HepG2 (cell line): ENCODE data around the gene CNTN4. TPM values are rescaled to one million over a fixed set of nuclear protein-coding genes. Genes with fewer than 3 reads are reported as not detected.

ENCODE experiments used
- ATAC-seq: fragments of 200-7000 bp; cut with Tn5 transposase; 3 replicates; pipeline ENCODE4 v1.9.1; 2020; ENCODE audit warnings: mild to moderate bottlenecking, moderate library complexity
- BruUV-seq: library from RNA; stranded (reverse); fragments of 400-500 nt; replicated peaks from 2 replicates; lab custom pipeline; 2021; lab: Mats Ljungman, UMichigan
- CTCF ChIA-PET: fragments of 300-600 bp; formaldehyde crosslinking; extraction: SDS; loops from one replicate; lab custom pipeline; 2021; ENCODE audit warnings: low total read pairs, inconsistent platforms, low intra/inter-chr PET ratio; lab: Yijun Ruan, JAX
- POLR2A ChIA-PET: fragments of 350-600 bp; sonication (Branson Sonifier 250); formaldehyde crosslinking; loops from one replicate; lab custom pipeline; 2020; ENCODE audit warnings: antibody characterized with exemption, inconsistent platforms; lab: Yijun Ruan, JAX
- DNase-seq: peaks from one replicate; pipeline ENCODE4 v3.0.0-alpha.2; 2015; ENCODE audit warnings: low spot score
- FAIRE-seq: peaks from 3 replicates; lab custom pipeline; 2011; peaks lifted over from hg19 to GRCh38; lab: Jason Lieb, UNC
- H2AFZ ChIP-seq: one replicate; pipeline ENCODE4 v1.6.1; 2011; ENCODE audit warnings: low read length, inconsistent platforms
- H3K27ac ChIP-seq: fragments of 300-600 bp; 3 replicates; pipeline ENCODE4 v1.8.0; 2011; ENCODE audit warnings: mixed run types, mild to moderate bottlenecking, mixed read lengths, low read length, inconsistent platforms; ENCODE audit not compliant: insufficient read depth; ENCODE audit errors: extremely low read length
- H3K27me3 ChIP-seq, 2 experiments: fragments of 200-600 bp in 1 of 2; 2 replicates in 1 of 2; 3 replicates in 1 of 2; pipeline versions ENCODE4 v1.6.0 to v1.8.0; 2011; ENCODE audit warnings: low read length in 2 of 2, mild to moderate bottlenecking in 2 of 2, moderate library complexity in 2 of 2, inconsistent platforms in 1 of 2; ENCODE audit not compliant: insufficient read depth in 2 of 2, control insufficient read depth in 1 of 2
- H3K36me3 ChIP-seq, 2 experiments: fragments of 200-600 bp in 1 of 2; replicated peaks in 1 of 2; 2 replicates in 1 of 2; 3 replicates in 1 of 2; pipeline versions ENCODE4 v1.5.1 to v1.8.0; 2011; ENCODE audit warnings: low read length in 2 of 2, inconsistent platforms in 1 of 2; ENCODE audit not compliant: insufficient read depth in 2 of 2, control insufficient read depth in 1 of 2
- H3K4me1 ChIP-seq: 2 replicates; pipeline ENCODE4 v1.5.1; 2012; ENCODE audit warnings: low read length, inconsistent platforms; ENCODE audit not compliant: insufficient read depth
- H3K4me2 ChIP-seq: 2 replicates; pipeline ENCODE4 v1.6.0; 2011; ENCODE audit warnings: low read depth, low read length, inconsistent platforms
- H3K4me3 ChIP-seq, 3 experiments: fragments of 200-600 bp in 1 of 3; sonication (generic), shearing (Covaris generic) in 1 of 3; replicated peaks in 1 of 3; 2 replicates each; pipeline ENCODE4 v1.5.1; 2011 to 2016; ENCODE audit warnings: low read length in 3 of 3, inconsistent platforms in 2 of 3, low read depth in 2 of 3, mild to moderate bottlenecking in 2 of 3, control low read depth in 1 of 3, mixed read lengths in 1 of 3; ENCODE audit not compliant: insufficient read depth in 1 of 3
- H3K79me2 ChIP-seq: one replicate; pipeline ENCODE4 v1.6.1; 2011; ENCODE audit warnings: low read length, inconsistent platforms; ENCODE audit not compliant: insufficient read depth
- H3K9ac ChIP-seq: 2 replicates; pipeline ENCODE4 v1.6.0; 2011; ENCODE audit warnings: mild to moderate bottlenecking, low read depth, low read length, inconsistent platforms; ENCODE audit not compliant: insufficient read depth
- H3K9me3 ChIP-seq: 2 replicates; pipeline ENCODE4 v1.5.1; 2012; ENCODE audit warnings: mild to moderate bottlenecking, low read length
- H4K20me1 ChIP-seq: 2 replicates; pipeline ENCODE4 v1.6.0; 2011; ENCODE audit warnings: inconsistent platforms, mild to moderate bottlenecking, low read length, moderate library complexity; ENCODE audit not compliant: insufficient read depth
- AHR ChIP-seq: IDR thresholded peaks from 2 replicates; pipeline ENCODE4 v1.6.1; 2018; ENCODE audit warnings: missing genetic modification reagents, missing compliant biosample characterization
- E2F5 ChIP-seq: sonication (generic); formaldehyde crosslinking; conservative IDR thresholded peaks from 2 replicates; pipeline ENCODE4 v1.4.0; 2020; ENCODE audit warnings: missing genetic modification reagents
- HNF4A ChIP-seq: sonication (generic); formaldehyde crosslinking; IDR thresholded peaks from 2 replicates; pipeline ENCODE4 v1.4.0; 2020; ENCODE audit warnings: missing genetic modification reagents
- MIER2 ChIP-seq: IDR thresholded peaks from 2 replicates; pipeline ENCODE4 v1.6.1; 2016; ENCODE audit warnings: missing biosample characterization, missing genetic modification reagents
- SMAD1 ChIP-seq: sonication (generic); formaldehyde crosslinking; IDR thresholded peaks from 2 replicates; pipeline ENCODE4 v1.4.0; 2020; ENCODE audit warnings: missing genetic modification reagents, low read depth, mild to moderate bottlenecking, borderline replicate concordance
- SRSF9 ChIP-seq: fragments of 200-400 bp; formaldehyde crosslinking; IDR thresholded peaks from 2 replicates; pipeline ENCODE4 v1.6.1; 2018; ENCODE audit warnings: borderline replicate concordance, mild to moderate bottlenecking, low read depth, low read length; ENCODE audit not compliant: insufficient read depth, poor library complexity, severe bottlenecking
- STAT5B ChIP-seq: sonication (generic); formaldehyde crosslinking; IDR thresholded peaks from 2 replicates; pipeline ENCODE4 v1.4.0; 2020; ENCODE audit warnings: missing genetic modification reagents
- TCF7L2 ChIP-seq: IDR thresholded peaks from 2 replicates; pipeline ENCODE4 v1.6.1; 2011; ENCODE audit warnings: mild to moderate bottlenecking, low read depth, low read length, moderate library complexity
- ZFAT ChIP-seq: sonication (generic); formaldehyde crosslinking; conservative IDR thresholded peaks from 2 replicates; pipeline ENCODE4 v1.8.1; 2023; ENCODE audit warnings: missing genetic modification reagents, inconsistent platforms
- ZFP62 ChIP-seq: sonication (generic); formaldehyde crosslinking; IDR thresholded peaks from 2 replicates; pipeline ENCODE4 v1.4.0; 2020; ENCODE audit warnings: missing genetic modification reagents
- ZNF17 ChIP-seq: sonication (generic); formaldehyde crosslinking; IDR thresholded peaks from 2 replicates; pipeline ENCODE4 v1.5.0; 2020; ENCODE audit warnings: mild to moderate bottlenecking, missing genetic modification reagents
- ZNF556 ChIP-seq: sonication (generic); formaldehyde crosslinking; IDR thresholded peaks from 2 replicates; pipeline ENCODE4 v1.4.0; 2020; ENCODE audit warnings: mild to moderate bottlenecking, missing genetic modification reagents, borderline replicate concordance
- ZNF75D ChIP-seq: sonication (generic); formaldehyde crosslinking; IDR thresholded peaks from 2 replicates; pipeline ENCODE4 v1.8.1; 2023; ENCODE audit warnings: missing genetic modification reagents, mild to moderate bottlenecking, borderline replicate concordance
- ZNF879 ChIP-seq: sonication (generic); formaldehyde crosslinking; IDR thresholded peaks from 2 replicates; pipeline ENCODE4 v1.8.1; 2023; ENCODE audit warnings: missing genetic modification reagents
- ZZZ3 ChIP-seq: sonication (generic); formaldehyde crosslinking; IDR thresholded peaks from 2 replicates; pipeline ENCODE4 v1.4.0; 2020; ENCODE audit warnings: missing genetic modification reagents, mild to moderate bottlenecking, borderline replicate concordance
- WGBS: methylation state at CpG from one replicate; pipeline ENCODE4 v1.1.6; 2017; ENCODE audit warnings: low lambda C conversion rate; 5-methylcytosine and 5-hydroxymethylcytosine counted together
- in situ Hi-C: cut with HindIII; loops from 2 replicates; pipeline ENCODE4 v1.10.0; 2017; ENCODE audit warnings: low pct_unique_long_range_greater_than_20kb; ENCODE audit not compliant: extremely low pct_ligation_motif_present
- intact Hi-C: fragments of 100-400 bp; cut with micrococcal nuclease; formaldehyde crosslinking; loops from one replicate; pipeline ENCODE4 v1.10.0; 2022; ENCODE audit not compliant: unreplicated experiment
- polyA plus RNA-seq, 8 experiments: library from polyadenylated mRNA; depleted of rRNA in 3 of 8; stranded (reverse) in 7 of 8; unstranded in 1 of 8; fragments of >200 nt; fragmentation: Illumina TruSeq in 4 of 8; extraction: Trizol in 4 of 8; gene quantifications; 2 replicates each; pipeline versions ENCODE4 v1.2.1 to v1.2.3, GENCODE V29; 2011 to 2016; ENCODE audit warnings: low read depth in 4 of 8, missing spikeins in 1 of 8, mixed read lengths in 1 of 8; ENCODE audit not compliant: insufficient read depth in 1 of 8
- total RNA-seq, 5 experiments: library from RNA; depleted of rRNA; stranded (reverse); fragments of >200 nt; fragmentation: Illumina TruSeq; extraction: Trizol; gene quantifications; 2 replicates each; pipeline ENCODE4 v1.2.3, GENCODE V29; 2016; ENCODE audit warnings: low read depth in 1 of 5
- TF ChIP-seq, protein P1 (sequence below): sonication (generic); formaldehyde crosslinking; IDR thresholded peaks from 2 replicates; pipeline ENCODE4 v1.4.0; 2020; ENCODE audit warnings: missing genetic modification reagents

The CNTN4 gene
- total and polyA plus RNA-seq, 2 of the 13 experiments (the other 11 are each of a cell fraction or from before 2014, with no cell fraction given): 0.01 to 0.13 TPM

DNA sequence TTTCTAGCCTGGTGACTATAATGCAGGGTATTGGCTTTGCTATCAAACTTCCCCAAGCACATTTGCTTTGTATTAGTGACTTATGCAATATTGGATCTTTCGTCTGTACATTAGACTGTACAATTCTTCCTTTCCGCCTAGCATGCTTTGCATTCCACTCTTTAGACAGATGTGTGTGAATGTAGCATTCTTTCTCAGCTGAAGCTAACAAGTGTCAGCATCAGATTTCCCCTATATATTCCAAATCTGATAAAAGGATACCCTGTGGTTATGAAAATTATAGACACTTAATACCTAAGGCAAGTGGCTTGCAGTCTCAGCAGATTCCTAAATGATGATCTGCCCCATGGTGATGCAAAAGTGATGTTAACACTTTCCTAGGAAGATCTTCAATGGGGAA lies 360.1 kb downstream of the CNTN4 start:
- TF ChIP-seq ZNF17 (CRISPR knock-in tag): no peak
- TF ChIP-seq ZNF879 (CRISPR knock-in tag): no peak
- no peak for TF ChIP-seq HNF4A (CRISPR knock-in tag)
- TF ChIP-seq ZNF556: no peak
- no peak for TF ChIP-seq E2F5 (CRISPR knock-in tag)
- TF ChIP-seq ZFP62: no peak
- TF ChIP-seq ZNF75D (CRISPR knock-in tag): no peak
- TF ChIP-seq TCF7L2: no peak
- TF ChIP-seq MIER2 (CRISPR knock-in tag): no peak
- no peak for TF ChIP-seq SMAD1 (CRISPR knock-in tag)
- TF ChIP-seq STAT5B: no peak
- no peak for TF ChIP-seq AHR (CRISPR knock-in tag)
- TF ChIP-seq SRSF9: no peak
- TF ChIP-seq, protein P1, sequence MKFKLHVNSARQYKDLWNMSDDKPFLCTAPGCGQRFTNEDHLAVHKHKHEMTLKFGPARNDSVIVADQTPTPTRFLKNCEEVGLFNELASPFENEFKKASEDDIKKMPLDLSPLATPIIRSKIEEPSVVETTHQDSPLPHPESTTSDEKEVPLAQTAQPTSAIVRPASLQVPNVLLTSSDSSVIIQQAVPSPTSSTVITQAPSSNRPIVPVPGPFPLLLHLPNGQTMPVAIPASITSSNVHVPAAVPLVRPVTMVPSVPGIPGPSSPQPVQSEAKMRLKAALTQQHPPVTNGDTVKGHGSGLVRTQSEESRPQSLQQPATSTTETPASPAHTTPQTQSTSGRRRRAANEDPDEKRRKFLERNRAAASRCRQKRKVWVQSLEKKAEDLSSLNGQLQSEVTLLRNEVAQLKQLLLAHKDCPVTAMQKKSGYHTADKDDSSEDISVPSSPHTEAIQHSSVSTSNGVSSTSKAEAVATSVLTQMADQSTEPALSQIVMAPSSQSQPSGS (CRISPR knock-in tag): no peak
- no peak for TF ChIP-seq ZZZ3 (CRISPR knock-in tag)
- no peak for TF ChIP-seq ZFAT (CRISPR knock-in tag)
- TF ChIP-seq, all 625 proteins: peak for 0
- Histone ChIP-seq H3K9me3 (no peaks in the 10 kb centered on the region), H3K27ac (no peak overlapping the region), H3K4me3 (no peak overlapping the region), H3K79me2 (no peaks in the 10 kb centered on the region), H3K4me1 (no peaks in the 10 kb centered on the region), H3K36me3 (no peaks in the 10 kb centered on the region), H2AFZ (no peak overlapping the region), H3K27me3 (no peaks in the 10 kb centered on the region), H3K4me2 (no peak overlapping the region), H3K9ac (no peak overlapping the region), H4K20me1 (no peaks in the 10 kb centered on the region)
- no peak for FAIRE-seq
- DNase-seq: no peak
- intact Hi-C loops: no loop called here
- POLR2A ChIA-PET: no interaction called here
- in situ Hi-C loops: no loop called here
- no TSS peak for BruUV-seq
- CTCF ChIA-PET: no interaction called here
- 5% methylated on average over 2 of the region's 2 CpGs for WGBS
- ATAC-seq: no peak
